Keratinocyte (primary cell): ENCODE data around the gene CSGALNACT2. TPM values are rescaled to one million over a fixed set of nuclear protein-coding genes. Genes with fewer than 3 reads are reported as not detected.

ENCODE experiments used
- DNase-seq: peaks from one replicate; pipeline ENCODE4 v3.0.0-alpha.2; 2011; ENCODE audit warnings: low read depth, missing footprints, low spot score
- FAIRE-seq: peaks from 2 replicates; lab custom pipeline; 2011; peaks lifted over from hg19 to GRCh38; lab: Jason Lieb, UNC
- H2AFZ ChIP-seq: 2 replicates; pipeline ENCODE4 v1.6.0; 2012; ENCODE audit warnings: low read length, control low read depth, inconsistent platforms; ENCODE audit not compliant: control insufficient read depth
- H3K27ac ChIP-seq: 2 replicates; pipeline ENCODE4 v1.5.1; 2011; ENCODE audit warnings: low read length; ENCODE audit not compliant: control insufficient read depth, insufficient read depth
- H3K27me3 ChIP-seq: 3 replicates; pipeline ENCODE4 v1.6.0; 2011; ENCODE audit warnings: low read length; ENCODE audit not compliant: control insufficient read depth, insufficient read depth; ENCODE audit errors: extremely low read depth
- H3K36me3 ChIP-seq, 2 experiments: 2 replicates in 1 of 2; 3 replicates in 1 of 2; pipeline ENCODE4 v1.5.1; 2011; ENCODE audit warnings: low read length in 2 of 2, mild to moderate bottlenecking in 1 of 2; ENCODE audit not compliant: control insufficient read depth in 2 of 2, insufficient read depth in 2 of 2; ENCODE audit errors: extremely low read depth in 1 of 2
- H3K4me1 ChIP-seq: 3 replicates; pipeline ENCODE4 v1.5.1; 2011; ENCODE audit warnings: low read length; ENCODE audit not compliant: control insufficient read depth, insufficient read depth; ENCODE audit errors: extremely low read depth
- H3K4me2 ChIP-seq: 3 replicates; pipeline ENCODE4 v1.6.0; 2011; ENCODE audit warnings: low read depth, low read length; ENCODE audit not compliant: control insufficient read depth, insufficient read depth; ENCODE audit errors: extremely low read depth
- H3K4me3 ChIP-seq, 3 experiments: fragments of 200-600 bp in 1 of 3; sonication (generic) in 1 of 3; 2 replicates in 2 of 3; 3 replicates in 1 of 3; pipeline ENCODE4 v1.5.1; 2011 to 2016; ENCODE audit warnings: low read length in 3 of 3, mild to moderate bottlenecking in 3 of 3, control low read depth in 2 of 3, inconsistent platforms in 1 of 3, low read depth in 1 of 3, mixed read lengths in 1 of 3, mixed run types in 1 of 3, moderate library complexity in 1 of 3; ENCODE audit not compliant: control insufficient read depth in 2 of 3, insufficient read depth in 2 of 3; ENCODE audit errors: extremely low read depth in 1 of 3
- H3K79me2 ChIP-seq: 2 replicates; pipeline ENCODE4 v1.6.0; 2012; ENCODE audit warnings: low read length; ENCODE audit not compliant: control insufficient read depth, insufficient read depth
- H3K9ac ChIP-seq: 3 replicates; pipeline ENCODE4 v1.6.0; 2011; ENCODE audit warnings: low read length; ENCODE audit not compliant: control insufficient read depth, insufficient read depth; ENCODE audit errors: extremely low read depth
- H3K9me1 ChIP-seq: 3 replicates; pipeline ENCODE4 v1.6.0; 2011; ENCODE audit warnings: low read length; ENCODE audit not compliant: control insufficient read depth, insufficient read depth; ENCODE audit errors: extremely low read depth
- H3K9me3 ChIP-seq: 2 replicates; pipeline ENCODE4 v1.5.1; 2012; ENCODE audit warnings: low read depth, low read length; ENCODE audit not compliant: control insufficient read depth
- H4K20me1 ChIP-seq: 3 replicates; pipeline ENCODE4 v1.6.0; 2011; ENCODE audit warnings: low read length; ENCODE audit not compliant: control insufficient read depth, insufficient read depth; ENCODE audit errors: extremely low read depth
- EZH2 ChIP-seq: IDR thresholded peaks from one replicate; pipeline ENCODE4 v1.6.1; 2012; ENCODE audit warnings: inconsistent platforms, mild to moderate bottlenecking, low read length, moderate library complexity
- dilution Hi-C: fragments of 300-500 bp; cut with MboI; formaldehyde crosslinking; loops from one replicate; pipeline ENCODE4 v1.7.0; 2020; ENCODE audit warnings: low sequenced_read_pairs; ENCODE audit not compliant: extremely low pct_ligation_motif_present
- polyA plus RNA-seq, 5 experiments: library from polyadenylated mRNA; depleted of rRNA in 3 of 5; stranded (reverse) in 3 of 5; stranded (forward) in 1 of 5; unstranded in 1 of 5; fragments of >200 nt; gene quantifications; 1 replicate in 1 of 5; 2 replicates in 3 of 5; 3 replicates in 1 of 5; pipeline versions ENCODE4 v1.2.1 to v1.2.3, GENCODE V29; 2011 to 2012; ENCODE audit warnings: missing spikeins in 2 of 5, low read depth in 1 of 5, low replicate concordance in 1 of 5
- TF ChIP-seq, protein P1 (sequence below), 3 experiments: IDR thresholded peaks in 1 of 3; conservative IDR thresholded peaks in 1 of 3; optimal IDR thresholded peaks in 1 of 3; 2 replicates in 2 of 3; 3 replicates in 1 of 3; pipeline versions ENCODE3 to v1.5.1; 2011; ENCODE audit warnings: low read length in 3 of 3, mild to moderate bottlenecking in 3 of 3, moderate library complexity in 2 of 3, control low read depth in 1 of 3, inconsistent platforms in 1 of 3; ENCODE audit not compliant: insufficient read depth in 2 of 3; ENCODE audit errors: extremely low read depth in 1 of 3

CSGALNACT2 gene
- polyA plus RNA-seq, 1 donor (not counting 4 experiments of a cell fraction or from before 2014, with no cell fraction given) = 19.7 TPM

DNA sequence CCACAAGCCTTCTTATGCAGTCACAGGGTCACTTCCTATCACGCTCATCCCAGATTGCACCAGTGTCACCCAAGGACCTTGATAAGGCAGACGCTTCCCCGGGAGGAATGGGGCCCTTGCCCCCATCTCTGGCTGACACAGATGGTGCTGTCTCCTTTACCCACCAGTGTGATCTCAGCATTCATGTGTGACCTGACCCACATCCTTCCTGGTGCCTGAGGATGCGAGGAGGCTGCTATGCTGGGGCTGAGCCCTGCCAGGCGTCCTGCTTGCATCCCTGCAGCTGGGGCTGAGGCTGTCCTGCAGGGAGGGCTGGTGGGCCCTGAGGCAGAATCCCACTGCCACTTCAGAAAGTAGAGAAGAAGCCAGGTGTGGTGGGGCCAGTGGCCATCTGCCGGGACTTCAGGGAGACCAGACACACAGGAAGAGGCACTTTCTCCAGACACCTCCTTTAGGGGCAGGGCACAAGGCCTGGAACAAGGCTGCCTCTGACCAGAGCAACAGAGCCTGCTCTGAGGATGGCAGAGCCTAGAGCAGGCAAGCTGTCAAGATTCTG is 93.4 kb downstream of the CSGALNACT2 start:
- H3K79me2 ChIP-seq = no peaks in the 10 kb centered on the region
- H3K9ac ChIP-seq = no peak overlapping the region
- dilution Hi-C loops = no loop called here
- no peak for DNase-seq
- H3K9me1 ChIP-seq = no peaks in the 10 kb centered on the region
- H3K27ac ChIP-seq = no peak overlapping the region
- H3K27me3 ChIP-seq = peaks cover 47% of the 10 kb centered on the region
- no peaks in the 10 kb centered on the region for H4K20me1 ChIP-seq
- no peak overlapping the region for H3K4me3 ChIP-seq
- FAIRE-seq = no peak
- no peaks in the 10 kb centered on the region for H3K36me3 ChIP-seq
- H3K4me1 ChIP-seq = no peaks in the 10 kb centered on the region
- H3K9me3 ChIP-seq = no peaks in the 10 kb centered on the region
- TF ChIP-seq EZH2 = no peak
- TF ChIP-seq, protein P1, sequence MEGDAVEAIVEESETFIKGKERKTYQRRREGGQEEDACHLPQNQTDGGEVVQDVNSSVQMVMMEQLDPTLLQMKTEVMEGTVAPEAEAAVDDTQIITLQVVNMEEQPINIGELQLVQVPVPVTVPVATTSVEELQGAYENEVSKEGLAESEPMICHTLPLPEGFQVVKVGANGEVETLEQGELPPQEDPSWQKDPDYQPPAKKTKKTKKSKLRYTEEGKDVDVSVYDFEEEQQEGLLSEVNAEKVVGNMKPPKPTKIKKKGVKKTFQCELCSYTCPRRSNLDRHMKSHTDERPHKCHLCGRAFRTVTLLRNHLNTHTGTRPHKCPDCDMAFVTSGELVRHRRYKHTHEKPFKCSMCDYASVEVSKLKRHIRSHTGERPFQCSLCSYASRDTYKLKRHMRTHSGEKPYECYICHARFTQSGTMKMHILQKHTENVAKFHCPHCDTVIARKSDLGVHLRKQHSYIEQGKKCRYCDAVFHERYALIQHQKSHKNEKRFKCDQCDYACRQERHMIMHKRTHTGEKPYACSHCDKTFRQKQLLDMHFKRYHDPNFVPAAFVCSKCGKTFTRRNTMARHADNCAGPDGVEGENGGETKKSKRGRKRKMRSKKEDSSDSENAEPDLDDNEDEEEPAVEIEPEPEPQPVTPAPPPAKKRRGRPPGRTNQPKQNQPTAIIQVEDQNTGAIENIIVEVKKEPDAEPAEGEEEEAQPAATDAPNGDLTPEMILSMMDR (optimal IDR thresholded peaks at IDR 0.05 in 1 of 3, IDR thresholded peaks at IDR 0.05 in 1 of 3, conservative IDR thresholded peaks at IDR 0.05 in 1 of 3; ENCODE audit: extremely low read depth in 1 of 3, insufficient read depth in 2 of 3, low read length in 3 of 3) = no peak
- H2AFZ ChIP-seq = no peak overlapping the region
- no peak overlapping the region for H3K4me2 ChIP-seq

DNA sequence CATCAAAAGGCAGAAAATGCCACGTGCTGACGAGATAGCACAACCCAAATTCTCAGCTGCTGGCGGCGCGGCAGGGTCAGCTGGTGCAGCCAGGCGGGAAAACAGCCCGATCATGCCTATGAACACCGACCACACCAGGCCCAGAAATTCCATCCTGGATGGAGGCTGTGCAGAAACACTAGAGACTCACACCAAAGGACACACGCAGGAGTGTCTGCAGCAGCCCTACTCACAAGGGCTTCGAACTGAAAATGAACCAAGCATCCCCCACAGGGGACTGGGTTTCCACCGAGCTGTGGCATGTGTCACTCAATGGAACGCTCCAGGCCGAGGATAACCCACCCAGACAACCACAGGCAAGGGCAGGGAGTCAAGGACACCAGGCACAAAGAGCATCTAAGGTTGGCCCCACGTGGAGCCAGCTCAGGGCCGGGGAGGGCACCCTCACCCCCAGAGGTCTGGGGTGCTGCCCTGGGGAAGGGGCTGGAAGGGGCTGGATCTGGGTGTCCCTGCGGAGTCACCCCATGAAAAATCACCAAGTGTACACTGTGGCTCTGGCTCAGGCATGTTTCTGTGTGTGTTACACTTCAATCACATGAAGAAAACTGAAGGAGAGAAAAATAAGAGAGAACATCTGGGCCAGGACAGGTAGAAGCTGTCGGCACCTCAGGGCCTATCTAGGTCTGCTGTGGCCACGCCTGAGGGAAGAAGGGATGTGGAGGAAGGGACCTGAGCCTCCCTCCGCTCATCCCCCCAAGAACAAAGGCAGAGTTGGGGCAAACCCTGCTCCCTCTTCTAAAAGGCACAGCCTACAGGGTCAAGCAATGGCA is 95.6 kb downstream of the CSGALNACT2 start:
- Histone ChIP-seq H3K4me3 (no peak overlapping the region), H3K9me1 (no peaks in the 10 kb centered on the region), H3K9ac (no peak overlapping the region), H4K20me1 (no peaks in the 10 kb centered on the region), H3K4me1 (no peaks in the 10 kb centered on the region), H3K79me2 (no peaks in the 10 kb centered on the region), H3K9me3 (no peaks in the 10 kb centered on the region), H2AFZ (no peak overlapping the region), H3K27ac (no peak overlapping the region), H3K36me3 (no peaks in the 10 kb centered on the region), H3K4me2 (no peak overlapping the region), H3K27me3 (peaks cover 37% of the 10 kb centered on the region)
- FAIRE-seq = no peak
- dilution Hi-C loops = no loop called here
- TF ChIP-seq, protein P1 (optimal IDR thresholded peaks at IDR 0.05 in 1 of 3, IDR thresholded peaks at IDR 0.05 in 1 of 3, conservative IDR thresholded peaks at IDR 0.05 in 1 of 3; ENCODE audit: extremely low read depth in 1 of 3, insufficient read depth in 2 of 3, low read length in 3 of 3) = no peak
- no peak for TF ChIP-seq EZH2
- no peak for DNase-seq
